ENCODE measurements around the gene SLC41A1. TPM values are rescaled to one million over a fixed set of nuclear protein-coding genes. Genes with fewer than 3 reads are reported as not detected.
A peak's percentile ranks its signal among the peaks of the same experiment; 100 is the strongest.

SLC41A1 gene
- polyA plus RNA-seq, 1 donor, result 37.9 TPM

DNA sequence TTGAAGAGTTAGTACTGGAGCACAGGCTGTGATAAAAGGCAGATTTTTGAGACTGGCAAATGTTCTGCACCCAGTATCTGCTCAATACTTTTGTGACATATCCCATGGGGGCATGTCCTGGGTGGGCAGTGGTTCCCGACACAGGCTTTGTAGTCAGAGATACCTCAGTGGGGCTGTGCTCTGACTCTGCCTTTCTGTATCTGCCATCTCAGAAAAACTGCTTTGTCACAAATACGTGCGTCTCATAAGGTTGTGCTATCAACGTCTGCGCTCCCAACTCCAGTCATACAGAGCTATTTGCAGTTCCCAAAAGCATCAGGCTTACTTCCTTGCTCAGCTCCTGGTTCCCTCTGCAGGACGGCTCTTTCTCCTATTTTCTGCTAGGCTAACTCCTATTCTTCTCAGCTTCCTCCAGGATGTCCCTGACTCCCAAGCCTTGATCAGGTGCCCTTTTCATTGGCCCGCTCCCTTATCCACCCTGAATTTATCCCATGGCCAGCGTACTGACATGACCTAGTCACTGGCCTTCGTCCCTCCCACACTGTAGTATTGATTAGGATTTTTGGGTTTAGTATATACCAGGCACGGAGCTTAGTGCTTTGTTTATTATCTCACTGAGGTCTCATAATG lies 25.6 kb downstream of the SLC41A1 start:
- no peak for DNase-seq

DNA sequence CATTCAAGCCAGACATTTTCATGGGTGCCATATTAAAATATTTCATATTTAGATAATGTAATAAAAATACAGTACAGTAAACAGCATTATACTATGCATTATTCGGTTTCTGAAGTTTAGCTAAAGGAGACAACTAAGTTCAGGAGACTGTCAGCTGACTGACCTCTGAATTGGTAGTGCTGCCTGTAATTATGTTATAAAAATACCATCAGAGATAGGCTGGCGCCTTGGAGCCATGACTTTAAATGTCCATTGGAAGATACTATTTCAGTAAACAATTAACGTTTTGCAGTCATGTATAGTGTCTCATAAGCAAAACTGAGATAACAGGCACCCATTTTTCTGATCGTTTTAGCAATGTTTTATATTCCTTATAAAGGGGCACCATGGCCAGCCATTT lies 26.4 kb downstream of the SLC41A1 start:
- no peak for DNase-seq

DNA sequence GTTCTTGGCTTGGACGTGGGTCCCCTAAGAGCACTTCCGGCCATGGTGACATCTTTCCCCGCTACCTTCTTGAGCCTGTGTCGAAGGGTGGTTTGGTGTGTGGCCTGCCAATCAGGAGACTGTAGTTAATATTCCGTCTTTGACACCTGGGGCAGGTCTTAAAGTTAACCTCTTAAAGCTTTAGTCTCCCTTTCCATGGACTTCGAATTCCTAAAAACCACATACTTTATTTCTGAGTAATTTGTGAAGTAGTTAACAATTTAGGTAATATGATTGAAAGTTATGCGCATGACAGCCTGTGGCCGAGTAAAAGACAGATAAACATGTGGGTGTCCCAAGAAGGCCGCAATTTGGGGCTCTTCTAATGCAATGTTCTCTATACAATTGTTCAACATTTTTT lies 27.6 kb downstream of the SLC41A1 start:
- DNase-seq, result no peak

DNA sequence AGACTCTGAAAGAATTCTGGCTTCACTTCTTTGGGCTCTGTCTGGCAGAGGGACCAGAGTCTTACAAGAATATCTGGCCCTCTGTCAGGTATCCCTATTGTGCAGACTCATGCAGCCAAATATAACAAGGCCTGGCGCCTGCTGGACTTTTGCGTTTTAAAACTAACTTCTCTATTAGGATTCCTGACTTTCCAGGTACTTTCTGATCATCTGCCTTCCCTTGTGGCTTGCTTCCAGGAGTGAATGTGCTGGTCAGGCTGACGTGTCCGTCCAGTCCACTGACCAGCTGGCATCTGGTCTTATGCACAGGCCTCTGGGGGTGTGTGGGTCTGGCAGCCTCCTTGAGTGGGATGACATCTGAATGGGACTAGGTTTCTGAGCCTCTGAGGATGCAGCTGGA lies 29.1 kb downstream of the SLC41A1 start:
- no peak for DNase-seq

DNA sequence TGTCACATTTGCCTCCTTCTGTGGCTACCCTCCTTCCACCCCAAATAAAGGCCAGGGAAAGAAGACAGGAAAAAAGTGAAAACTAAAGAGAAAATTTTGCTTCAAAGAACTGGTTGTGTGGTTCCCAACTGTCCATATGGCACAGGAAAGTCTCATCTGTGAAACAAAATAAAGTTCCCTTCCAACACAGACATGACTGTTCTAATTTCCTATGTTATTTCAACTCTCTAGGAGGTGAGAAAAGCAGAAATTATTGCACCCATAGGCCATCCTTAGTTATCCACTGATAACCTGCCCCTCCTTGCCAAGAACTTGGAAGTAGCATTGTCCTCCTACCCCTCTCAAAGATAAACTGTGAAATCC lies 29.6 kb downstream of the SLC41A1 start:
- DNase-seq, result no peak

DNA sequence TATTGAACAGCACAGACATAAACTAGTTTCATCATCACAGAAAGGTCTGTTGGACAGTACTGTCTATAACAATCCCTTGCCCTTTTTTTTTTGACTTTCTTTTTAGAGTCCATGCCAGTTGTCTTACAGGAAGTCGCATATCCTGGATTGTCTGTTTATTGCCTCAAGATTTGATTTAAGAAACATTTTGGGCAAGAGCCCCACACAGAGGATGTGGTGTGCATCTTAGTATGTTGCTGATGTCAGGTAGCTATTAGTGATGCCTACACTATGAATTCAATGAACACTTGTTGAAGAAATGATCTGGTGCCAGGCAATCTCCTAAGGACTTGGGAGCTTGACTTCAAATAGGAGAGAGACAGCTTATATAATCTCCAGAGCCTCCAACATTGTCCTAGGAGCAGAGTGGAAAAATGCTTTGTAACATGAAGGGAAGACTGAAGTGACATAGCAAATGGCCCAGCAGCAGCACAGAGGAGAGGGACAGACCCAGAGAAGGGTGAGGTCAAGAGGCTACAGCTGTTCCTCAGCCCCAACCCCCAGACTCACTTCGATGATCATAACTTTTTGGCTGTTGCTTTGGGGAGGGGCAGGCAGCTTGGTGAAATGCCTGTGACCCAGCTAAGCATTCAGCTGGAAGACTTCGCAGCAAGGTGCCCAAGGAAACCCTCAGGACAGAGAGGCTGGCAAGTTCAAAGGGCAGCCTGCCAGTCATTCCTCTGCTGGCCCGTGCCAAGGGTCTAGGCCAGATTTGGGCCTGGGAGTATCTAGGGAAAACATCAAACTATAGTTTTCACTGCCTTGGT lies 30.2 kb downstream of the SLC41A1 start:
- DNase-seq, result no peak

DNA sequence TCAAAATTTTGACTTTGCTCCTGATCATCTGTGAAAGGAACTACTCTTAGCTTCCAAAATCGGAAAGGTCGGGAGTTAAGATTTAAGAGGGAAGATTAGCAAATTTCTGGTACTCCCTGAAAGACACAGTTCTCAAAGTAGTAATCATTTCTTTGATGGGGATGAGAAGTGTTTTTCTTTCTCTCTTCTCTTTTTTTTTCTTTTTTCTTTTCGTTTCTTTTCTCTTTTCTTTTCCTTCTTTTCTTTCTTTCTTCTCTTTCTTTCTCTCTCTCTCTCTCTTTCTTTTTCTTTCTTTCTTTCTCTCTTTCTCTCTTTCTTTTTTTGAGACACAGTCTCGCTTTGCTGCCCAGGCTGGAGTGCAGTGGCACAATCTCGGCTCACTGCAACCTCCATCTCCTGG lies 32.7 kb downstream of the SLC41A1 start:
- DNase-seq, result no peak

DNA sequence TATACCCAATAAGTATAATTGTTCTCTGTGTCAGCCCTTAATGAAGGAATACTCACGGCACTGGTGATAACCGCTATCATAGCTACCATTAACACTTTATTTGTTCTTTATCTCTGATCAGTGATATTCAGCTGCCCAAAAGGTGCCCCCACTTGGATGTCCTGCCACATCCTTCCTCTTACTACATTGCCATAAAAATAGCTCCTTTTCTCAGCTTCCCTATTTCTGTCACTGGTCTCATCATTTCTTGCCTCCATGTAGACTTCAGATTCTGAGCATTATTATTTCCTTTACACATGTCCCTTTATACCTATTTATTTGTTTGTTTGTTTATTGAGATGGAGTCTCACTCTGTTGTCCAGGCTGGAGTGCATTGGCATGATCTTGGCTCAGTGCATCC lies 35.0 kb downstream of the SLC41A1 start:
- DNase-seq, result no peak

DNA sequence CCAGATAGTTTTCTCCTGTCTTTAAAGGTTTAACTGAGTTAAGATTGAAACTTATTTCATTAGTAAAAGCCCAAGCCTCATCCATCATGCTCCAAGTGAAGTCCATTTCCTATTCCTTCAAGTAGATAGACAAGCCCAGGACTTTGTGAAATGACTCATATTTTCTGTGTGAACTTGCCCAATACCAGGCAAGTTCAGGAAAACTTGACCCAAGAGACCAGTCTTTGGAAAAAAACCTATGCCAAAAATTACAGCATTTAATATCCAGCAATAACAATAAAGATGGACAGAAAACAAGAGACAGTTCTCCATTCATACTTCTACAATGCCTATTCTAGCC lies 37.3 kb downstream of the SLC41A1 start:
- peak; percentile 33 for DNase-seq

DNA sequence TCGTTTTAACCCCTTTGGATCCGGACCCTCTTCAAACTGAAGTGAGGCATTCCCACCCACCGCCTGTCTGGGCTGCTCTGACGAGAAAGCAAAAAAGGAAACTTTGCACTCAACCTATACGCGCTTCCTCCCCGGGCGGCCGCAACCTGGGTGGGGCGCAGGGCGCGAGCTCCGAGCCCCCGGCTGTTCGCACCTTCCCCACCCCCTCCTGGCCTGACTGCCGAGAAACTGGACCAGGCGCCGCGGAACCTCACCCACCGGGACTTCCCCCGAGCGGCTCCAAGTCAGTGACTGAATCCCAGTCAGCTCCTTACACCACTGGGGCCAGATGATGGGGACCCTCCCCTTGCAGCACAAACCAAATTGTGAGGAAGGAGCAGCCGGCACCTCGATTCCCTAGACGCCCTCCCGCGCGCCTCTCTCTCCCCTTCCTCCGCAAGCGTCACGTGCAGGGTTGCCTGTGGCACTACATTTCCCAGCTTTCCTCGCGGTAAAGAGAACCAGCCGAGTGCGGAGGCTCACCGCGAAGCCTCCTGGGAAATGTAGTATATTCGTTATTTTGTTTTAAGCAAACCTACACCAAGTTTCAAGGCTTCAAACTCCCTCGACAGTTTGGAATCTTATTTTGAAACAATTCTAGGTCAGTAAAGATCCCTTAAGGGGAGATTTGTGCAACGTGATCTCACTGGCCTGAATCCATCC lies 37.8 kb downstream of the SLC41A1 start, which contains the start of gene RAB29:
Gene RAB29, minus strand, starts transcription at position 468 of the 702 bp plus-strand sequence. CDS start 526 bp downstream, outside the sequence.
- peak; percentile 84 for DNase-seq

DNA sequence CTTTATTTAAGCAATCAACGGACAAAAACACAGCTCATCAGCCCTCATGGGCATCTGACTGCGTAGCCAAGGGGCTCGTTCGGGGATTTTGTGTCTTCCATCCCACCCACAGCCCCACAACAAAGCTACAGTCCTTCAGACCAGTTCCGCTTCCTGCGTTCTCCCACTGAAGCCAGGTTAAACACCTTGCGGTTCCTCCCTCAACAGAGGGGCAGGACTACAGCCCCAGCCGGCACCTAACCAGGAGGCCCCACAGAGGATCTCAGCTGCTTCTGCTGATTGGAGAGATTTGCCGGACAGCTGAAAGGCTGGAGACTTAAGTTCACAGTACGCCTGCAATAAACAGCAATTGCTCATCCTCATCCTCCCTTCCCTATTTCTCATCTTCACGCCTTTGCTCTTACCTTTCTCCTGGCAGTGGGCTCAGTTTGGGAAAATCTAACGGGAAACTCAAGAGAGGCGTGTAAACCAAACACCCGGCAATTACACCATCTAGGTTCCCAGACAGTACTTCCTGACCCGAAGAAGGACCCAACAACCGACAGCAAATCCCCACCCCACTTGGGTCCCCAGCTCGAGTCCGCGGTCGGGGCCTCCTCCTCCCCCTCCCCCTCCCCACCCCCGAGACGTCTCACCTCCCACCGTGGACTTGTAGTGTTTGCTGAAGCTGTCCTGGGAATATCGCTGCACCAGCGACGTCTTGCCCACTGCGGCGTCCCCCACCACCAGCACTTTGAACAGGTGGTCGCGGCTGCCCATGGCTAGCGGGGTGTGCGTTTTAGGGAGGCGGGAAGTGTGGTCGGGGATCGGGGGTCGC lies 38.6 kb downstream of the SLC41A1 start:
- no peak for DNase-seq

DNA sequence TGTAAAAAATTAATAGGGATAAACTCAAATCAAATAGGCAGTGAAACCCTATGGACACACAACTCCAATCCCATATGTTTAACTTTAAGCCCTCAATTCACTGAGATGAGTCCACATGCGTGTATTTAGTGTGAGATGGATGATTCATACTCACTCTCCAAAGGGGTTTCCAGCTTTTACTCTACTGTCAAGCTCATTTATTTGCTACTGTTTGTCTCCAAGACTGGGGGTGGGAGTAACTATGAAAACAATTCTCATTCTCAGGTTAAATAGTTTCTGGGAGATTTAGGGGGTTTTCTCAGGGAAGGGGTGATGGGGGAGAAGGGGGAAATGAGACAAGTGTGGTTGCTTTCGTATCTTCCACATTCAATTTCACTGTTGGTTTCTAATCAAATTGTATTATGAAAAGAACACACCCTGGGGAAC lies 40.4 kb downstream of the SLC41A1 start:
- DNase-seq, result no peak

DNA sequence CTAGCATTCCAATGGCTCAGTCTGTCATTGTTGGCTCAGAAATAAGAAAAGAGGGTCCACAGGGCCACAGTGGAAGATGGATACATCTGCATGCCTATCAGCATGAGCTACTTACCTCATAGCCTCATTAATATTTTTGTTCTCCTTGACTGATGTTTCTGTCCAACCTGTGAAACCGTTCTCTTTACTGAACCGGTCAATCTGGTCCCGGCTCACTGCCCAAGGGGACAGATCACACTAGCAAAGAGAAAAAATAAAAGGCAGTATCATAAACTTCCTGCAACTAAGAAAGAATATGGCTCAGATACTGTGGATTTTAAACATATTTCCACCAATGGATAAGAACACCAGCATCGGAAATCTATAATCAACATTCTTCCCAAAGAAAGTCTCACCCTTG lies 42.4 kb downstream of the SLC41A1 start:
- no peak for DNase-seq

DNA sequence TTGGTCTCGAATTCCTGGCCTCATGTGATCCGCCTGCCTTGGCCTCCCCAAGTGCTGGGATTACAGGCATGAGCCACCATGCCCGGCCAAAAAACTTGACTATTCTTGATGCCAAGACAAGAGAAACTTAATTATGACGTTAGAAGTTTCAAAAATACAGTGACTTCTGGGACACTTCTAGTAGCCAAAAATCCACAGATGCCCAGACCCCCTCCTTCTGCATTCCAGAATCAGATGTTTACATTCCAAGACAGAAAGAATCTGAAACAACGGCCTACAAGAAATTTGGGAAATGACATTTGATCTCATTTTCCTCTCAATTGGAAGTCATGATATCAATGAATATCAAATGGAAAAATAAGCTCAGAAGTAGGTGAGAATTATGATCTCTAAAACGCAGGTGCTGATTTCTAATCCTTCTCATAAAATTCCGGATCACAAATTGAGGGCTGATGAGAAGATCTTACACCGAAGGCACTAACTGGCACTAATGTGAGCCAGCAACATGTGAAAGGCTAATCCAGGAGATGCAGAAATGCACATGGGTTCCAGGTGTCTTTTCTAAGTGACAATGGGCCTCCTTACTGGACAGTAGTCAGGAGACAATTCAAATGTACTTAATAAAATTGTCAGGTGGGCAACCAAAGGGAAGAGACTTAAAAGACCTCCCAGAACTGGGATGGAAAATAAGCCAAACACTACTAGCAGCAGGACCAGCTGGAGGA lies 43.2 kb downstream of the SLC41A1 start:
- no peak for DNase-seq

DNA sequence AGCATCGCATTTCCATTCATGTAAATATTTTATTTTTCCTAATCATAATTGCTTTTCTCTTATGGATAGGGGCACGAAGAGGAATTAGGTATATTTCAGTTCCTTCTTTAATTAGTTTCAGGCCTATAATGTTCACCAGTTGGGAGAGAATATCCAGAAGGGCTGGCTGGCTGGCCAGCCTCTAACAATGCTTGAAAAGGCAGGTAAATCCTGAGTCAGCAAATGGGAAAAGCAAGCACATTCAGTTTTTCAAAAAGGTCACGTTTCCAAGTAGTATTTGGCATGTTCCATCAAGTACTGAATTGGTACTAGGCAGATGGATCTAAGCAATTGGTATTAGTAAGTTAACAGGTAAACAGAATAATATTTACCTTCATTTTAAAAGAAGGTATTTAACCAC lies 45.8 kb downstream of the SLC41A1 start:
- no peak for DNase-seq

DNA sequence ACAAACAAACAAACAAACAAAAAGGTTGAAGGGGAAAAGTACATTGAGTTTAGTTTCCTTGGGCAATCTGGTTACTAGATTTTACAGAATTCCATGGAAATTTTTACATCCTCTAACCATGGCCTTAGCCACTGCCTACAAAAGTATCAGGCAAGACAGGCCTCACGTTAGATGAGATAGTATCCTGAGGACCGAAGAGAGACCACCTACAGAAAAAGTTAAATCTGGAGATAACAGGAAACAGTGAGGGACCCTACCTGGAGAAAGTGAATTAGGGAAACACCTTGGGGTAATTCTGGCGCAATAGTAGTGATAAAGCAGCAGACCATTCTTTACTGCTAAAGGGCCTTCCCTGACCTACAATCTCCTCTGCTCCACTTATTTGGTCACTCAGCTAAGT lies 46.4 kb downstream of the SLC41A1 start:
- no peak for DNase-seq

DNA sequence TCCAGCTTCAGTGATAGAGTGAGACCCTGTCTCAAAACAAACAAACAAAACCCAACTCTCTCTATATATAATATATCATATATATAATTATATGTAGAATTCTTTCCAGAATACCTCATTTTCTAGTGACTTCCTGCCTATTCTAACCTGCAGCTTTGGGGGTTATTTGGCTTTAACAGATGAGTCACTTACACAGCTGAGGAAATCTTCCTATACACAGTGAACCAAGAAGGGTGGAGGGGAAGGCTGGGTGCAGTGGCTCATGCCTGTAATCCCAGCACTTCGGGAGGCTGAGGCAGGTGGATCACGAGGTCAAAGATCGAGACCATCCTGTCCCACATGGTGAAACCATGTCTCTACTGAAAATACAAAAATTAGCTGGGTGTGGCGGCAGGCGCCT lies 47.0 kb downstream of the SLC41A1 start:
- no peak for DNase-seq

DNA sequence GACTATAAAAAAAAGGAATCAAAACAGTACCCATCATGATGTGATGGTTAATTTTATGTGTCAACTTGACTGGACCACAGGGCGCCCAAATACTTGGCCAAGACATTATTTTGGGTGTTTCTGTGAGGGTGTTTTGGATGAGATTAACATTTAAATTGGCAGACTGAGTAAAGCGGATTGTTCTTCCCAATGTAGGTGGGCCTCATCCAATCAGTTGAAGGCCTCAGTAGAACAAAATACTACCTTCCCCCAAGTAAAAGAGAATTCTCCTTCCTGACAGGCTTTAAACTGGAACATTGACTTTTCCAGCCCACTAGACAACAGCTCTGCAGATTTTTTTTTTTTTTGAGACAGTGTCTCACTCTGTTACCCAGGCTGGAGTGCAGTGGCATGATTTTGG lies 48.4 kb downstream of the SLC41A1 start:
- no peak for DNase-seq

DNA sequence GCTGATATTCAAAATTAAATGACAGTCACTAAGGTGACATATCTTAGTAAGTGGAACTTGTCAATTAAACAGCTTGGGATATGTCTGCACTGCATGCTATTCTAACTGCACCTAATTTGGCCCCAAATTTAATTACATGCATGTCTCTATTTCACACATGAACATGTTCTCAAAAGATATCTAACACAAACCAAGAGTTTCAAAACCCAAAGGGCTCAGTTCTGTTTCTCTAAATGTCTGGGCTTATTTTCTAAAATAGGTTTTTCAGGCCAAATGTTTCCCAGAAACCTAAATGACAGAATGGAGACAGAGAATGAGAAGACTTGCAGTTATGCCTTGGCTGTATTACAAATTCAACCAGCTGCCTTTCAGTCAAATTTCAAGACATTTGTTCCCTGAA lies 49.0 kb downstream of the SLC41A1 start:
- no peak for DNase-seq

DNA sequence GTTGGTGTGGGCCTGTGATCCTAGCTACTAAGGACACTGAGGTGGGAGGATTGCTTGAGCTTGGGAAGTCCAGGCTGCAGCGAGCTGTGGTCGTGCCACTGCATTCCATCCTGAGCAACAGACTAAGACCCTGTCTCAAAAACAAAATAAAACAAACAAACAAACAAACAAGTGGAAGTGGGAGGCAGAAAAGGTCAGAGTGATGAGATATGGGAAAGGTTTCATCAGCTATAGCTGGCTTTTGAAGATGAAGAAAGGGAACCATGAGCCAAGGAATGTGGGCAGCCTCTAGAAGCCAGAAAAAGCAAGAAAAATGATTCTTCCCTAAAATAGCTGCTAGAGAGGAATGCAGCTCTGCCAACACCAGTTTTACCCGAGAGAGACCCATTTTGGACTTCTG lies 52.4 kb downstream of the SLC41A1 start:
- DNase-seq, result no peak

DNA sequence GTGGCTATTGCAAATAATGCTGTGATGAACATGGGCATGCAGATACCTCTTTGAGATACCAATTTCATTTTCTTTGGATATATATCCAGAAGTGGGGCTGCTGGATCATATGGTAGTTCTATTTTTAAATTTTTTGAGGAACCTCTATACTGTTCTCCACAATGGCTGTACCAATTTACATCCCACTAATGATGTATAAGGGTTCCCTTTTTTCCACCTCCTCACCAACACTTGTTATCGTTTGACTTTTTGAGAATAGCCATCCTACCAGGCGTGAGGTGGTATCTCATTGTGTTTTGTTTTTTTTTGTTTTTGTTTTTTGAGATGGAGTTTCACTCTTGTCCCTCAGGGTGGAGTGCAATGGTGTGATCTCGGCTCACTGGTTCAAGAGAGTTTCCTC lies 56.4 kb downstream of the SLC41A1 start:
- no peak for DNase-seq

DNA sequence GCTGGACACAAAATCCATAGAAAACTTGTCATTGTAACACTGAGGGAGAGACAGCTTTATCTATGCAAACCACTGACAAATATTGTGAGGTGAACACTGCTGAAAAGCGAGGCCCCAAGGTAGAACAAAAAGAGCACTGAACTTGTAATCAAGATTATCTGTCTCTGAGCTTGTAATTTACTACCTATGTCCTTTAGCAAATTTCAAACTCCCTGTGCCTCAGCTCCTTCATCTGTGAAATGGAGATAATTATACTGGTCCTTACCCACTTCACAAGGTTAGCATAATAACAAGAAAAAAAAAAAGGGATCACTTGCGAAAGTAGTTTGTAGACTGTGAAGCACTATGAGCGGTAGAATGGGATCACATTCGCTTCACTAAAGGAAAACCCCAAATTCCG lies 58.1 kb downstream of the SLC41A1 start:
- no peak for DNase-seq
